ENCODE measurements around the gene KRT3.

DNA sequence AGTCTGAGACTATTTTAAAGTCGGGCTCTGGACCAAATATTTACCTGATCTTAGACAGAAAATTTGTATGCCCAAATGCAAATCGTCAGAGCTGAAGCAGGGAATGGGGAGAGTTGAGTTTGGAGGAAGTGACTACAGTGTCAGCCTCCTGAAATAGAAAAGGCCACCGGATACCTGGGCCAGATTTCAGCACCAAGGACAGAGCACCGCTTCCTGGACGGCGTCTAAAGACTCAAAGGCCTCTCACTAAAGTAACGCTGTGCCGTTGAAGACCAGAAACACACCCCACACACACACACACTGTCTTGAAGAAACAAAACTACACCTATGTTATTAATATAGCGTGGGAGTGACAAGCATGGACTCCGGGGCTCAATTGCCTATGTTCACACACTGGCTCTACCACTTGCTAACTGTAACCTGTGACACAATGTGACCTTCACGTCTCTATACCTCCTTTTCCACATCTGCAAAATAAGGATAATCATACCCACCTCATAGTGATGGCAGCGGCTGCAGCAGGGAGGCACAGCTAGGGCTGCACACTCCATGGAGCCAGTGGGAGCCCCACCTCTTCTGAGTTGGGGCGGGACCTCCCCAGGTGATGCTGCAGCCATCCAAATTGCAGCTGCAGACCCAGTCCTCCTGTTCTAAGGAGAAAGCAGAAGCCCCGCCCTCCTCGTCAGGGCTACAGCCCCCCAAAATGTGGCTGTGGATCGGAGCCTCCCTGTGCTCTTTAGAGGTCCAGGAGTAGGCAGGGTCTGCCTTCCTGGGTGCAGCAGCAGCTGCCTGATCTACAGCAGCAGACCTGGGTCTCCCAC, 54.3 kb downstream of the KRT3 start:
- TF ChIP-seq CTCF (tag by site-specific recombination; IDR thresholded peaks at IDR 0.05) = no peak
- TF ChIP-seq PRDM1 (tag by site-specific recombination; IDR thresholded peaks at IDR 0.05) = no peak
- TF ChIP-seq ZNF677 (tag by site-specific recombination; IDR thresholded peaks at IDR 0.05) = no peak
- no peak for TF ChIP-seq ZNF561 (tag by site-specific recombination; IDR thresholded peaks at IDR 0.05; ENCODE audit: borderline replicate concordance)
- TF ChIP-seq ZNF416 (tag by site-specific recombination; IDR thresholded peaks at IDR 0.05) = no peak
- TF ChIP-seq, protein P1, sequence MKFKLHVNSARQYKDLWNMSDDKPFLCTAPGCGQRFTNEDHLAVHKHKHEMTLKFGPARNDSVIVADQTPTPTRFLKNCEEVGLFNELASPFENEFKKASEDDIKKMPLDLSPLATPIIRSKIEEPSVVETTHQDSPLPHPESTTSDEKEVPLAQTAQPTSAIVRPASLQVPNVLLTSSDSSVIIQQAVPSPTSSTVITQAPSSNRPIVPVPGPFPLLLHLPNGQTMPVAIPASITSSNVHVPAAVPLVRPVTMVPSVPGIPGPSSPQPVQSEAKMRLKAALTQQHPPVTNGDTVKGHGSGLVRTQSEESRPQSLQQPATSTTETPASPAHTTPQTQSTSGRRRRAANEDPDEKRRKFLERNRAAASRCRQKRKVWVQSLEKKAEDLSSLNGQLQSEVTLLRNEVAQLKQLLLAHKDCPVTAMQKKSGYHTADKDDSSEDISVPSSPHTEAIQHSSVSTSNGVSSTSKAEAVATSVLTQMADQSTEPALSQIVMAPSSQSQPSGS (tag by site-specific recombination; IDR thresholded peaks at IDR 0.05; ENCODE audit: low read depth) = no peak
- TF ChIP-seq, protein P2, sequence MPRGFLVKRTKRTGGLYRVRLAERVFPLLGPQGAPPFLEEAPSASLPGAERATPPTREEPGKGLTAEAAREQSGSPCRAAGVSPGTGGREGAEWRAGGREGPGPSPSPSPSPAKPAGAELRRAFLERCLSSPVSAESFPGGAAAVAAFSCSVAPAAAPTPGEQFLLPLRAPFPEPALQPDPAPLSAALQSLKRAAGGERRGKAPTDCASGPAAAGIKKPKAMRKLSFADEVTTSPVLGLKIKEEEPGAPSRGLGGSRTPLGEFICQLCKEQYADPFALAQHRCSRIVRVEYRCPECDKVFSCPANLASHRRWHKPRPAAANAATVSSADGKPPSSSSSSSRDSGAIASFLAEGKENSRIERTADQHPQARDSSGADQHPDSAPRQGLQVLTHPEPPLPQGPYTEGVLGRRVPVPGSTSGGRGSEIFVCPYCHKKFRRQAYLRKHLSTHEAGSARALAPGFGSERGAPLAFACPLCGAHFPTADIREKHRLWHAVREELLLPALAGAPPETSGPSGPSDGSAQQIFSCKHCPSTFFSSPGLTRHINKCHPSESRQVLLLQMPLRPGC (tag by site-specific recombination; IDR thresholded peaks at IDR 0.05) = no peak
- no peak for TF ChIP-seq FEZF1 (tag by site-specific recombination; IDR thresholded peaks at IDR 0.05)
- TF ChIP-seq ZNF133 (tag by site-specific recombination; IDR thresholded peaks at IDR 0.05) = no peak
- no peak for TF ChIP-seq ZNF302 (tag by site-specific recombination; IDR thresholded peaks at IDR 0.05; ENCODE audit: low read depth)
